ENCODE data around the gene DCAF4. TPM values are rescaled to one million over a fixed set of nuclear protein-coding genes. Genes with fewer than 3 reads are reported as not detected.

DCAF4 gene, protein sequence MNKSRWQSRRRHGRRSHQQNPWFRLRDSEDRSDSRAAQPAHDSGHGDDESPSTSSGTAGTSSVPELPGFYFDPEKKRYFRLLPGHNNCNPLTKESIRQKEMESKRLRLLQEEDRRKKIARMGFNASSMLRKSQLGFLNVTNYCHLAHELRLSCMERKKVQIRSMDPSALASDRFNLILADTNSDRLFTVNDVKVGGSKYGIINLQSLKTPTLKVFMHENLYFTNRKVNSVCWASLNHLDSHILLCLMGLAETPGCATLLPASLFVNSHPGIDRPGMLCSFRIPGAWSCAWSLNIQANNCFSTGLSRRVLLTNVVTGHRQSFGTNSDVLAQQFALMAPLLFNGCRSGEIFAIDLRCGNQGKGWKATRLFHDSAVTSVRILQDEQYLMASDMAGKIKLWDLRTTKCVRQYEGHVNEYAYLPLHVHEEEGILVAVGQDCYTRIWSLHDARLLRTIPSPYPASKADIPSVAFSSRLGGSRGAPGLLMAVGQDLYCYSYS
- total RNA-seq (10 to 100 TPM; 12.4 to 19.3 (median 15.8) TPM), polyA plus RNA-seq (10 to 100 TPM in 2 of 3 donors, 1 to 10 TPM in 1; 7.6 to 16.1 (median 10.3) TPM)
- long read RNA-seq, donor 1, partial matches to known transcripts, result 0 of 2 reads
- long read RNA-seq, donor 1, other reads (novel, unspliced or antisense), result 0 of 2 reads
- long read RNA-seq, donor 2, result 0 reads
- long read RNA-seq, donor 3, partial matches to known transcripts, result 0 of 2 reads
- long read RNA-seq, donor 3, other reads (novel, unspliced or antisense), result 0 of 2 reads
- long read RNA-seq, donor 4, partial matches to known transcripts, result 3 of 5 reads
- long read RNA-seq, donor 4, other reads (novel, unspliced or antisense), result 1 of 5 reads
- long read RNA-seq, donor 5, partial matches to known transcripts, result 2 of 11 reads
- long read RNA-seq, donor 5, other reads (novel, unspliced or antisense), result 6 of 11 reads
- long read RNA-seq, donor 6, partial matches to known transcripts, result 2 of 8 reads
- long read RNA-seq, donor 6, other reads (novel, unspliced or antisense), result 6 of 8 reads
- long read RNA-seq, donor 7, partial matches to known transcripts, result 0 of 1 reads
- long read RNA-seq, donor 7, other reads (novel, unspliced or antisense), result 0 of 1 reads
- long read RNA-seq, donor 8, partial matches to known transcripts, result 0 of 4 reads
- long read RNA-seq, donor 8, other reads (novel, unspliced or antisense), result 0 of 4 reads
- long read RNA-seq, donor 9, partial matches to known transcripts, result 0 of 2 reads
- long read RNA-seq, donor 9, other reads (novel, unspliced or antisense), result 0 of 2 reads
- long read RNA-seq, donor 10, partial matches to known transcripts, result 0 of 1 reads
- long read RNA-seq, donor 10, other reads (novel, unspliced or antisense), result 0 of 1 reads

DNA sequence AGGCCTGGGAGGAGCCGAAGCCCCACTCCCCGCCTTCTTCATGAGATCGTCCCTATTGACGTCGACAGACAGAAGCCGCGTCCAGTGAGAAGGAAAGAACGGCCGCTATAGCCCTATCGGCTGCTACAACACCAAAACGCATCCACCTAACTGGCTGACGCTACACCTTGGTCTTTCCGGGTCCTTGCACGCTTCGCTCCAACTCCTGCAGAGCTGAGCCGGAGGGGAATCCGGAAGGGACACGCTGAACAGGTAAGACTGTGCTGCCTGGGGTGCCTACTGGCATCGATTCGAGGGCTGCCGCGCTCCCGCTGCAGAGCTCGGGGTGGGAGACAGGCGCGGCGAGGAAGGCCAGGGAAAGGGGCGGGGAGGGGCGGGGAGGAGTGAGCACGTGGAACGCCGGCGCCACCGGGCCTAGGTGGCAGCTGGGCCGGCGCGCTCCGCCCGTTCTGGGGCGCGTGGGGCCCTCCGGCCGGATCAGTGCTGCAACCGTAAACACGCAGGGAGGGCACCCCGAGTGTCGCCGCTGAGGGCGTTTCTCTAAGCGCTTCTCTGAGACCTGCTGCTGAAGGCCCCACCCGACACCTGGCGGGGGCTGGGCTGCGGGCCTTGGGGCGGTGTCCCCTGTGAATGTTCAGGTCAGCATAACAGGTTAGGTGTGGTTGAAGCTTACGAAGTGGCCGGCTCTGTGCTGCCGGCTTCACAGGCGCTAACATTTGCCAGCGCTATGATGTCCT, at the start of gene DCAF4:
Gene DCAF4, plus strand, starts transcription at position 173 of the 737 bp plus-strand sequence. CDS start 11,515 bp downstream, outside the sequence.
- intact Hi-C loops (cut with DNase I), result no loop called here
- peak within 1 kb of the TSS in 4 of 5 donors; percentile 49 to 84 (median 80) for H3K27ac ChIP-seq
- peak; percentile 97 to 99 (median 98) for DNase-seq
- no peaks in the 10 kb centered on the region for H3K9me3 ChIP-seq (replicated peaks in 1 of 3)
- peaks cover 0 to 4% of the 10 kb centered on the region in 2 donors for H3K4me1 ChIP-seq (replicated peaks in 1 of 2)
- H3K4me3 ChIP-seq, result peak within 1 kb of the TSS; percentile 27 to 92 (median 78)
- no peaks in the 10 kb centered on the region for H3K27me3 ChIP-seq
- H3K36me3 ChIP-seq (replicated peaks in 1 of 2), result no peaks in the 10 kb centered on the region
- 0 to 1% (median 0%) methylated on average over 20 to 59 of the region's 59 CpGs for WGBS, 4 donors
- TF ChIP-seq CTCF (IDR thresholded peaks at IDR 0.05) (peak in 1 of 6 experiments; percentile 14), POLR2A (IDR thresholded peaks at IDR 0.05) (peak; percentile 25 to 69)

- H3K4me1 ChIP-seq (replicated peaks in 1 of 2), result no peaks in the 10 kb centered on the region
Measured at GRCh38 chr14:72876710-72877063, 49.6 kb upstream of the DCAF4 start.

DNA sequence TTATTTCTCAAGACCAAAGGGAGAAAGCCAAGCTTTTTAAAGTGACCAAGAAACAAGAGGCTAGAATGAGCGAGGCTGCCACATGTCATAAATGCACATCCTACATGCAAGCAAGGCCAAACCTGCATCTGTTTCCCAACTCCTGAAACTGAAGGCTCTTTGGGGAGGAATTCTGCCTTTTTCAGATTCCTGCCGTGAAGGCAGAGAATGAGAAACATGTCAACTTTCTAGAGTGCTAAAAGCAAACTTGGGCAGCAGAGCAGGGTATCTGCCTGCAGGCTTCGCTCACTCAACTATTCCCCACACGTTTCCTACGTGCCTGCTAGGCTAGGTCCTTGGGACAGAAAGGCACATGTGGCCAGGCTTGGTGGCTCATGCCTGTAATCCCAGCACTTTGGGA, 47.5 kb upstream of the DCAF4 start:
- TF ChIP-seq POLR2A (IDR thresholded peaks at IDR 0.05) (no peak), CTCF (IDR thresholded peaks at IDR 0.05) (no peak)
- Histone ChIP-seq H3K4me1 (replicated peaks in 1 of 2) (no peaks in the 10 kb centered on the region), H3K27ac (no peak overlapping the region), H3K27me3 (no peaks in the 10 kb centered on the region), H3K36me3 (replicated peaks in 1 of 2) (no peaks in the 10 kb centered on the region), H3K4me3 (no peak overlapping the region), H3K9me3 (replicated peaks in 1 of 3) (no peaks in the 10 kb centered on the region)
- no peak for DNase-seq
- intact Hi-C loops (cut with DNase I), result no loop called here
- 89 to 99% (median 94%) methylated on average over 5 of the region's 5 CpGs for WGBS, 4 donors

More at GRCh38 chr14:72876710-72877063, 49.6 kb upstream of the DCAF4 start:
- TF ChIP-seq CTCF (IDR thresholded peaks at IDR 0.05), result no peak
- Histone ChIP-seq H3K9me3 (replicated peaks in 1 of 3) (no peaks in the 10 kb centered on the region), H3K27ac (no peak overlapping the region), H3K4me3 (no peak overlapping the region), H3K27me3 (no peaks in the 10 kb centered on the region), H3K36me3 (replicated peaks in 1 of 2) (no peaks in the 10 kb centered on the region)
- no peak for DNase-seq
- intact Hi-C loops (cut with DNase I), result no loop called here
- WGBS, 4 donors, result 48 to 66% (median 62%) methylated on average over 4 of the region's 4 CpGs

Measured in adrenal gland (tissue), 19 donors.